ENCODE results near the gene PACS1. TPM values are rescaled to one million over a fixed set of nuclear protein-coding genes. Genes with fewer than 3 reads are reported as not detected.
A peak's percentile ranks its signal among the peaks of the same experiment; 100 is the strongest.

PACS1 gene
- total RNA-seq, 1 donor from 2014 or later, result 30.6 TPM

GRCh38 chr11:66289548-66290329 is 219.7 kb downstream of the PACS1 start:
- TF ChIP-seq CTCF (IDR thresholded peaks at IDR 0.05; ENCODE audit: partially characterized antibody, unreplicated experiment), result no peak
- Mint-ChIP-seq H3K27ac (ENCODE audit: unreplicated experiment) (peak overlapping the region; percentile 98), H3K4me1 (ENCODE audit: low read depth, unreplicated experiment) (peaks cover 34% of the 10 kb centered on the region), H3K27me3 (ENCODE audit: unreplicated experiment) (peaks cover 29% of the 10 kb centered on the region), H3K36me3 (ENCODE audit: unreplicated experiment) (no peaks in the 10 kb centered on the region), H3K9me3 (ENCODE audit: unreplicated experiment) (peaks cover 22% of the 10 kb centered on the region), H3K4me3 (ENCODE audit: unreplicated experiment) (peak overlapping the region; percentile 95)
- DNase-seq, result no peak

GRCh38 chr11:66290330-66290621 is 220.2 kb downstream of the PACS1 start:
- Mint-ChIP-seq H3K27me3 (ENCODE audit: unreplicated experiment) (peaks cover 29% of the 10 kb centered on the region), H3K4me3 (ENCODE audit: unreplicated experiment) (peak overlapping the region; percentile 95), H3K9me3 (ENCODE audit: unreplicated experiment) (peaks cover 22% of the 10 kb centered on the region), H3K27ac (ENCODE audit: unreplicated experiment) (peak overlapping the region; percentile 98), H3K4me1 (ENCODE audit: low read depth, unreplicated experiment) (peaks cover 32% of the 10 kb centered on the region), H3K36me3 (ENCODE audit: unreplicated experiment) (no peaks in the 10 kb centered on the region)
- DNase-seq, result no peak
- TF ChIP-seq CTCF (IDR thresholded peaks at IDR 0.05; ENCODE audit: partially characterized antibody, unreplicated experiment), result no peak

- Mint-ChIP-seq H3K4me1 (ENCODE audit: low read depth, unreplicated experiment) (peaks cover 28% of the 10 kb centered on the region), H3K27ac (ENCODE audit: unreplicated experiment) (no peak overlapping the region), H3K36me3 (ENCODE audit: unreplicated experiment) (no peaks in the 10 kb centered on the region), H3K9me3 (ENCODE audit: unreplicated experiment) (peaks cover 25% of the 10 kb centered on the region), H3K4me3 (ENCODE audit: unreplicated experiment) (peak overlapping the region; percentile 95), H3K27me3 (ENCODE audit: unreplicated experiment) (peaks cover 25% of the 10 kb centered on the region)
- no peak for TF ChIP-seq CTCF (IDR thresholded peaks at IDR 0.05; ENCODE audit: partially characterized antibody, unreplicated experiment)
- no peak for DNase-seq
Measured at GRCh38 chr11:66291303-66291705, 221.2 kb downstream of the PACS1 start.

- DNase-seq, result peak; percentile 47
- H3K27me3 Mint-ChIP-seq (ENCODE audit: unreplicated experiment), result peaks cover 25% of the 10 kb centered on the region
- H3K4me1 Mint-ChIP-seq (ENCODE audit: low read depth, unreplicated experiment), result peaks cover 26% of the 10 kb centered on the region
- no peaks in the 10 kb centered on the region for H3K36me3 Mint-ChIP-seq (ENCODE audit: unreplicated experiment)
- peak within 1 kb of the TSS; percentile 98 for H3K27ac Mint-ChIP-seq (ENCODE audit: unreplicated experiment)
- peak within 1 kb of the TSS; percentile 95 for H3K4me3 Mint-ChIP-seq (ENCODE audit: unreplicated experiment)
- peaks cover 24% of the 10 kb centered on the region for H3K9me3 Mint-ChIP-seq (ENCODE audit: unreplicated experiment)
- no peak for TF ChIP-seq CTCF (IDR thresholded peaks at IDR 0.05; ENCODE audit: partially characterized antibody, unreplicated experiment)
Measured at GRCh38 chr11:66291706-66292542, 221.9 kb downstream of the PACS1 start, which contains the start of gene TMEM151A. TSS of gene TMEM151A (plus strand) at chr11:66291894. CDS start at chr11:66292014, 120 bp downstream.

Measured in glutamatergic neuron (in vitro differentiated cells).